Stimulated activated CD8-positive, alpha-beta memory T cell treated with anti-CD3 and anti-CD28 coated beads, Interleukin-4, amount 100 ng/mL, for 24 hours (primary cell): Measurements from ENCODE around the gene ZNF652.
A peak's percentile ranks its signal among the peaks of the same experiment; 100 is the strongest.
"Not testable (repeated sequence)": the region's sequence is repeated elsewhere in the genome, so short reads cannot be mapped to it uniquely, and the experiment has no call there.

Source experiments
- DNase-seq: peaks from one replicate; pipeline ENCODE4 v3.0.0-alpha.2; 2020; ENCODE audit warnings: low read depth

Gene ZNF652

DNA sequence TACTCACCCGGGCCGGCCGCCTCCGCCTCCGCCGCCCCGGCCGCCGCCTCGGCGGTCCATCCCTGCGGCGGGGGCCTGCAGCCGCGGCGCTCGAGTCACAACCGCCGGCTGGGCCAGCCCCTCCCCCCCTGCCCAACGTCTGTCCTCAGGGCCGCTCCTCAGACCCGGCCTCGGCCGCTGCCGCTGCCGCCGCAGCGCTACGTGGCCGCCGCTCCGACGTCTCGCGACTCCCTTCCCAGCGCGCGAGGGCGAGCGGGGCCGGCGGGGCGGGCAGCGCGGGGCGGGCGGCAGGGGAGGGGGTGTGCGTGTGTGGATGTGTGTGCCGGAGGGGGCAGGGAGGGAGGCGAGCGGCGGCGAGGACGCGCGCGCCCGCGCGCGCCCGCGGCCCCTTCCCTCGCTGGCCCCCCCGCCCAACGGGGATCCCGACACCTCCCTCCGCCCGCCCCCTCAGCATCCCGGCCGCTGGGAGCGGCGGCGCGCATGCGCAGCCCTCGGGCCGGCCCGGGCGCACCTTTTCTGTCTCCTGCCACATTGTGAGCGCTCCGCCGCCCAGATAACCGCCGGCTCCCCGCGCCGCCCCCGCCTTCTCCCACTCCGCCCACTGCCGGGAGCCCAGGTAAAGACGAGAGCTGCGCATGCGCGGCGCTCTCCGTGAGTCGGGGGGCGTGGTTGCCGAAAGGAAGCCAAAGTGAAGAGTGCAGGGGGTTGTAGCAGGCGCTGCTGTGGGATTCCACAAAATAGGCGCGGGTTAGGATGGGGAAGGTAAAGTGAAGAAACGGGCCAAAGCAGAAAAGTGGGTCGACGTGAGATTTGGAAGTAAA lies at the start of gene ZNF652:
Gene ZNF652, minus strand, starts transcription at position 349 of the 821 bp plus-strand sequence. CDS start 44,525 bp downstream, outside the sequence.
- DNase-seq: peak; percentile 78

DNA sequence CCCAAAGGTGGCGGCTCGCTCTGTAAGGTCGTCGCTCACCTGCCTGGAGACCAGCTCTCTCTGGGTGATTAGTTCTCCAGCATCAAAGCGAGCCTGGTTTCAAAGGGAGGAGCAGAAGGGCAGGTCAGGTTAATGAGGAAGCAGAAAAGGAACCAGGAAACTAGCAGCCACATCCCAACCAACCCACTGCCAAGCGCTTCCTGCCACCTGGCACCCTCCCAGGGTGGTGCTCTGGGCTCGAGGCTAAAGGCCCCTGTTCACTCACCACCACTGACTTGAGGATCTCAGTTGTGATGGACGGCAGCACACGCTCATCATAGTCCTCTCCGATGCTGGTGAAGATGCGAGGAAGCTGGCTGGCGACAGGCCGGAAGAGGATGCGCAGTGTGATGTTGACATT lies 47.0 kb upstream of the ZNF652 start:
- DNase-seq: no peak

- DNase-seq: peak; percentile 73
Observed at GRCh38 chr17:49407981-49408501, 46.0 kb upstream of the ZNF652 start.

DNA sequence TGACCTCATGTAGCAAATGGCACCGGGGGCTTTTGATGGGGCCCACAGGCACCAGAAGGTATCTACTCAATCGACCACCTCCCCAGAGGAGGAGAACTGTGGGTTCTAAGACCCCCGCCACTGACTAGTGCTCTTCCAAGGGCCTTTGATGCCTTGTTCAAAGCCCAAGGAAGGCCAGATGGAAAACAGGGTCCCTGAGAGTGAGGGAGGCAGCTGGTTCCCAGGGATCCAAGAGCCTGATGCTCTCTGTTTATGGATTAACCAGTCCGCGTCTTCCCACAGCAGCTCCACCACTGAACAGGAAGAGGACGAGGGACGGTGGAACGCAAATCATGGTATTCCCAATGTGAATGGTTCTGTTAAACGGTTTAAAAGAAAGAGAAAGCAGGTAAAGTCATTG lies 45.0 kb upstream of the ZNF652 start:
- DNase-seq: no peak

GRCh38 chr17:49406421-49407061 lies 44.5 kb upstream of the ZNF652 start:
- no peak for DNase-seq

DNA sequence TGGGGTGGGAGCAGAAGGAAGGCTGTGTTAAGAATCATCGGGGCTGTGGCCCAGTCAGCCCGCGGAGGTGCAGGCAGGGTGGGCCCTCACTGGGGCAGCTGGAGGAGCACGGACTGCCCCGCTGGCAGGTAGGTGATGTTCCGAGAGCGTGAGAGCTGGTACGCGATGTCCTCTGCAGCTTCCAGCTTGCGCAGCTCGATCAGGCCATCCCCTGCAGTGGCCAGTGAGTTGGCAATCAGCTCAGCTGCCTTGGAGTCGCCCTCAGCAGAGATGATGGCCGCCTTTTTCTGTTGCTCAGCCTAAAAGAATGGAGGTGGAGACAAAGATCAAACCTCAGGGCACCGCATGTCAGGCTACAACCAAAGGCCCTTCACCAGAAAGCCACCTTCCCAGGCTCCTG lies 42.9 kb upstream of the ZNF652 start:
- DNase-seq: no peak

DNA sequence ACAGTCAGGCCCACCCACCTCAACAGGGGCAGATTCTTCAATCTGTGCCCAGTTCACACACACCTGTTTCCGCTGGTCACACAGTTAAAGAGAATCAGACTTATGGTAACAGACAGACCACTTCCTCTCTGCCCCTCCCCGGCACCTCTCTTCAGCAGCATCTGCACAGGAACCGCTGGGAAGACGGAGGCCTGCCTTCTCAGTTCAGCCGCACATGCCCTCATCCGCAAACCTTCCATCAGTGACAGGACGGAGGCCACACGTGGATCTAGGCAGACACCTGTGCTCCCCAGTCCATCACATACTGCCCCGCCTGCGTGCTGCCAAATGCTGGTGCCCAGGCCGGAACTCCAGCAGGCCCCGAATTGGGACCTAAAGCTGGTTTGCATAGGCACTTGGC lies 42.3 kb upstream of the ZNF652 start:
- no peak for DNase-seq

GRCh38 chr17:49403514-49404289 lies 41.7 kb upstream of the ZNF652 start:
- DNase-seq: no peak

GRCh38 chr17:49402706-49403105 lies 40.7 kb upstream of the ZNF652 start:
- no peak for DNase-seq

- DNase-seq: no peak
Observed at GRCh38 chr17:49401971-49402611, 40.0 kb upstream of the ZNF652 start.

DNA sequence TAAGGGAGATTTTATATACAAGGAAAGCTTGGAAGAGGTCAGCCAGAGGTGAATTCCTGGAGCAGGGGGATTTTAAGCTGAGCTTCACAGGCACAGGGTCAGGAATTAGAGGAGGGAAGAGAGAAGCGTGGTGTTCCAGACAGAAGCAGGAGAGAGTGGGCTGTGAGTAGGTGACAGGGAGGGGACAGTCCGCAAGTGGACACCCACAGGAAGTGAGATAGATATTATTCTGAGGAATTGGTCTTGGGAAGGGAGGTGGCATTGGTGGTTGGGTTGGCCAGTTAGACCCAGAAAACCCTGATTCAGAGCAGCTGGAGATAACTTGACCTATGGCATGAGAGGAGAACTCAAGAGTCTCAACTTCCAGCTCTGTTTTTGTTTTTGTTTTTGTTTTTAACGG lies 37.9 kb upstream of the ZNF652 start:
- no peak for DNase-seq

- DNase-seq: no peak
Observed at GRCh38 chr17:49397586-49397985, 35.5 kb upstream of the ZNF652 start.

DNA sequence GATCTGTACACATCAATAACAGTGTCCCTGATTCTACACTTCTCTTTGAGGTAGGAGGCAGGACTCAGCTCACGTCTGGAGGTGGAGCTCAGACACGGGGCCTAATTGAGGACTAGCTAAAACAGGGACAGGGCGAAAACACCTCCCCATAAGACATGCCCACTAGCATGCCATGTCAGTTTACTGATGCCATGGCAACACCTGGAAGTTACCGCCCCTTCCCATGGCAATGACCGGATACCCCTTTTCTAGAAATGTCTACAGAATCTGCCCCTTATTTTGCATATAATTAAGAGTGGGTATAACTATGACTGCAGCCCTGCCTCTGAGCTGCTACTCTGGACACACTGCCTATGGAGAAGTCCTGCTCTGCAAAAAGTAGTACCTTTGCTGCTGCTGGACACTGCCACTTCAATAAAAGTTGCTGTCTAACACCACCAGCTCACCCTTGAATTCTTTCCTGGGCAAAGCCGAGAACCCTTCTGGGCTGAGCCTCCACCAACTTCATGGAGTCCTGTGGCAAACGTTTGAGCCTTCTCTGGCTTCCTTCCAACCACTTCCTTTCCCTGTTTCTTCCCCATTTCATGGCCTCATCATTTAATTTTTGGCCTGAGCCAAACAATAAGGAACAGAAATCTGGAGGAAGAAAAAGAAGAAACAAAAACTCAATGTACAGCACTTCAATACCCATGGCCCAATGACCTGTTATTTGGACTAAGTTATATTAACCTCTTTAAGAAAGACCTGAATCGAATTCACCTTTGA lies 31.6 kb upstream of the ZNF652 start:
- DNase-seq: no peak

DNA sequence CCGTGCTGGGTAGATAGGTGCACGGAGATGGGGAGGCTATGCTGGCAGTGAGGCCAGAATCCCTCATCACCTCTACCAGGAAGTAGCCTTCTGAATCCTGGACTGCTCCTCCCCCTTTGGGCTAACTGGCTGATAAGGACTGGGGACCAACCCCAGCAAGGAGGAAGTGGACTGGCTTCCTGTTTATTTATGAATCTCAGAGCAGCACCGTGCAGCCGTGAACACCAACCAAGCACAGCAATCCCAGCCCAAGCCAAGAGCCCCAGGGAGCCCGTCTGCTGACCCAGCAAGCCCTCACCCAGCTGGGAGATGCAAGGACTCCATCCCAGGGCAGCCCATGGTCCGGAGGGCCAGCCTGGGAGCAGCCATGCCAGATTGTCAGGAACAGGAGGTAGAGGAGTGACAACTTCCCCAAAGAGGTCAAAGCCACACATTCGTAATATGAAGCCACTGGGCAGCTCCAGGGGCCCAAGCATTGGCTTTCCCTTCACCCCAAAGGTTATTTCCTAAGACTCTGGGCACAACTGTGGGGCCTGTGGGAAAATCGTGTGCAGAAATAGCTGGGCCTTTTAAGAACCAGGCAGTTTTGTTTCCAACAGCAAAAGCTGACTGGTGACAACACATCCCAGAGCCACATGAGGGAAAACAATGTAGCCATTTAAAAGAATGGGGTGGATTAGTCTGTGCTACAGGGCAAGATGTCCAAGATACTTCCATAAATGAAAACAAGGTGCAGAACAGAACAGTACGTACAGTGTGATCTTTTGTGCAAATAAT lies 28.7 kb upstream of the ZNF652 start:
- DNase-seq: no peak

DNA sequence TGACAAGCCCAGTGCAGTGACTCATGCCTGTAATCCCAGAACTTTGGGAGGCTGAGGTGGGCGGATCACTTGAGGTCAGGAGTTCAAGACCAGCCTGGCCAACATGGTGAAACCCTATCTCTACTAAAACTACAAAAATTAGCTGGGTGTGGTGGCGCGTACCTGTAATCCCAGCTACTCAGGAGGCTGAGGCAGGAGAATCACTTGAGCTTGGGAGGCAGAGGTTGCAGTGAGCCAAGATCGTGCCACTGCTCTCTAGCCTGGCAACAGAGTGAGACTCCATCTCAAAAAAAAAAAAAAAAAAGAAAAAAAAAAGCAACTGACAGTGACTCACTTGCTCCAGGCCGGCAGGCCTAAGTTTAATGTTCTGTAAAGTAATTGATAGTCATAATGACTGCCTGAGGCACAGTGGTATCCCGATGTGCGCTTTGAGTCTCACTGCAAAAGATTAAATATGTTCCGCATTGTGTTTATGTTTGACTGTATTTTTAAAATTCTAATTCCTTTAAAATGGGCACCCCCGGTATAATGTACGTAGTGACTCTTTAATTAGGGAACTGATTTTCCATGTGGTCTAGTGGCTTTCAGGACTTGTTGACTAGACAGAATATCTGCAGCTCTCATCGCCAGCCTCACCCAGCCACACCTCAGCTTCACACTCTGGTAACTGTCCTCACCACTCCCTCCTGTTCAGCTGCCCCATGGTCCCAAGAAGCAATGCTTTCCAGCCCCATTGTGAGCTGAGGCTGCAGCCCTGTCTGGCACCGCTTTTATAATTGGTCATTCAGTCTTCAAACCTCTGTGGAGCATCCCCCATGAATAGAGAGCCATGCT lies 27.7 kb upstream of the ZNF652 start:
- DNase-seq: not testable (repeated sequence)

DNA sequence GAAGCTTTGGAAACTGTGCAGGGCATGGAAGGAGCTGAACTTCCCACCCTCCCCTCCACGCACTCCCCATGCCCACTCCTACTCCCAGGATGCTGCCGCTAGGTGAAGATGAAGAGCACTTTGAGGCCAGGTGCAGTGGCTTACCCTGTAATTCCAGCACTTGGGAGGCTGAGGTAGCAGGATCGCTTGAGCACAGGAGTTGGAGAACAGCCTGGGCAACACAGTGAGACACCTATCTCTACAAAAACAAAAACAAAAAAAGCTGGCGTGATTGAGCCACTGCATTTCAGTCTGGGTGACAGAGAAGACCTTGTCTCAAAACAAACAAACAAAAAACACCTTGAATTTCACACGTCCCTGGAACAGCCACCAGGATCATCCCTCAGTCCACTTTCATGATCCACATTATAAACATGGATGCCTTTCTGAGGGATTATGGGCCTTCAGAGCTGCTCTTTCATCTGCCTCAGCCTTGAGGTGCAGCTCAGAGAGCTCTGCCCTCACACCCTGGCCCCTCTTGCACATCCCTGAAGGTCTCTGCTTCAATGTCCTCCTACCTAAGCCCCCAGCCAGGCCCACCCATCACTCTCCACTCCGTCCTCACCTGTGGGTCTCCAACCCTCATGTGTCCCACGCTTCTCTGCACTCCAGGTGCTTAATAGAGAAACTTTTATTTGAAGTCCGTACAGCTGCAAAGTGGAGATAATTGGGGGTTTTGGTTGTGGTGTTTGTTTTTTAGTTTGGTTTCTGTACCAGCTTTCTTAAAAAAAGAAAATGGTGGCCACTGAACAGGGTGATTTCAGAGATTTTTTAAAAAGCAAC lies 26.9 kb upstream of the ZNF652 start:
- no peak for DNase-seq

DNA sequence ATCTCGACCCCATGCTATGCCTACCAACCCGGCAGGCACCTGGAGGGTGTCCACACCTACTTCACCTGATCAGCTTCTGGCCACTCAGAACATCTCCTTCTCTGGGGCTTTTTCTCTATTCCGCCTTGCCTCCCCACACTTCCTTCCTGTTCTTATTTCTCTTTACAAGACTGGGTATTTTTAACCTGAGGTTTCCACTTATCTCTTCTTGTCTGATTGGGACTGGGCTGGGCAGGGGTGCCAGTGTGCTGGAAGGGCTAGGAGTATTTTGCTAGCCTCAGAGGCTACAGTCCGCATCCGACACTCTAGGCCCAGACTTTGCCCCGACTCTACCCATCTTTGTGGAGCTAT lies 26.2 kb upstream of the ZNF652 start:
- DNase-seq: no peak

- DNase-seq: no peak
Observed at GRCh38 chr17:49387498-49388289, 25.6 kb upstream of the ZNF652 start.
